T-helper 9 cell (primary cell): Measurements from ENCODE around the gene H3-3A.
"Not testable (repeated sequence)": the region's sequence is repeated elsewhere in the genome, so short reads cannot be mapped to it uniquely, and the experiment has no call there.

Experiments used
- DNase-seq: peaks from one replicate; pipeline ENCODE4 v3.0.0-alpha.2; 2020

Gene H3-3A

GRCh38 chr1:226086776-226087175 lies 24.3 kb downstream of the H3-3A start:
- DNase-seq, result no peak

DNA sequence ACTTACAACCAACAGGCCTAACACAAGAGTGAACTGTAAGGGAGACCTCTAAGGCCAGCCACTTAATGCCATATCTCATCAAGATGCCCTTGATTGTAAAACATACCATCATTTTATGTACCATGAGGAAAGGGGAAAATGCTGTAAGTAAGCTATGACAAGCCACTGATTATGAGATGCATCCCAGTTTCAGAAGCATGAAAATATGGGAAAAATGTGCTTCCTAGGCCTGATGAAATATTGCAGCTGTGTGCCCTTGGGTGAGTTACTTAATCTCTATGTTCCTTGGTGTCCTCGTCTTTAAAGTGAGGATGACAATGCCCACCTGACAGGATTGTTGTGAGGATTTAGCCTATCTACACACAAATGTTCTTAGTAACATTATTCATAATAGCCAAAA lies 28.9 kb downstream of the H3-3A start:
- DNase-seq, result no peak

DNA sequence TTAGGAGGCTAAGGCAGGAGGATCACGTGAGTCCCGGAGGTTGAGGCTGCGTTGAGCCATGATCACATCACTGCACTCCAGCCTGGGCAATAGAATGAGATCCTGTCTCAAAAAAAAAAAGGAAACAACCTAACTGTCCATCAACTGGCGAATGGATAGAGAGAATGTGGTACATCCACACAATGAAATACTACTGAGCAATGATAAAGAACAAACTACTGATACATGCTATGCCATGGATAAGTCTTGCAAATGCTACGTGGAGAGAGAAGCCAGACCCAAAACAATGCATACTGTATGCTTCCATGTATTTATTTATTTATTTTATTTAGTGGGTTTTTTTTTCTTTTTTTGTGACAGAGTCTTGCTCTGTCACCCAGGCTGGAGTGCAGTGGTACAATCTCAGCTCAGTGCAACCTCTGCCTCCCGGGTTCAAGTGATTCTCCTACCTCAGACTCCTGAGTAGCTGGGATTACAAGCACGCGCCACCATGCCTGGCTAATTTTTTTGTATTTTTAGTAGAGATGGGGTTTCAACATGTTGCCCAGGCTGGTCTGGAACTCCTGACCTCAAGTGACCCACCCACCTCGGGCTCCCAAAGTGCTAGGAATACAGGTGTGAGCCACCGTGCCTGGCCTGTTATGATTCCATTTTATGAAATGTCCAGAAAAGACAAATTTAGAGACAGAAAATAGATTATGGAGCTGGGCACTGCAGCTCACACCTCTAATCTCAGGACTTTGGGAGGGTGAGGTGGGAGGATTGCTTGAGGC lies 29.7 kb downstream of the H3-3A start:
- not testable (repeated sequence) for DNase-seq

DNA sequence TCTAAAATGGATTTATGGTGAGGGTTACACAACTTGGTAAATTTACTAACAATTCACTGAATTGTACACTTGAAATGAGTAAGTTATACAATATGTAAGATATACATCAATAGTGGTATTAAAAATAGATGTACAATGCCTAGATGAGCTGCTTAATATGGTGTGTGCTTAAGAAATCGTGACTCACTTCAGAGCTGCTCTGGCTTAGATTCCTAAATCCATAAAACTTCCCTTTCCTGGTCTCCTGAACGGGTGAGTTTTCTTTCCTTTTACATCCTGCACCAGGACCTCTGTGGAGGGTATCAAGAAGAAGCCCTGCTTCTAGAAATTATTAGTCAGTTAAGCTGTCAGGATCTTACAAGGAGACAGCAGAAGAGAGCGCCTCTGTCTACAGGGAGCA lies 30.4 kb downstream of the H3-3A start:
- no peak for DNase-seq

GRCh38 chr1:226093621-226094020 lies 31.1 kb downstream of the H3-3A start:
- DNase-seq, result no peak

- no peak for DNase-seq
These were observed 31.9 kb downstream of the H3-3A start for GRCh38 chr1:226094451-226094850.

GRCh38 chr1:226095286-226095685 lies 32.8 kb downstream of the H3-3A start:
- DNase-seq, result no peak

DNA sequence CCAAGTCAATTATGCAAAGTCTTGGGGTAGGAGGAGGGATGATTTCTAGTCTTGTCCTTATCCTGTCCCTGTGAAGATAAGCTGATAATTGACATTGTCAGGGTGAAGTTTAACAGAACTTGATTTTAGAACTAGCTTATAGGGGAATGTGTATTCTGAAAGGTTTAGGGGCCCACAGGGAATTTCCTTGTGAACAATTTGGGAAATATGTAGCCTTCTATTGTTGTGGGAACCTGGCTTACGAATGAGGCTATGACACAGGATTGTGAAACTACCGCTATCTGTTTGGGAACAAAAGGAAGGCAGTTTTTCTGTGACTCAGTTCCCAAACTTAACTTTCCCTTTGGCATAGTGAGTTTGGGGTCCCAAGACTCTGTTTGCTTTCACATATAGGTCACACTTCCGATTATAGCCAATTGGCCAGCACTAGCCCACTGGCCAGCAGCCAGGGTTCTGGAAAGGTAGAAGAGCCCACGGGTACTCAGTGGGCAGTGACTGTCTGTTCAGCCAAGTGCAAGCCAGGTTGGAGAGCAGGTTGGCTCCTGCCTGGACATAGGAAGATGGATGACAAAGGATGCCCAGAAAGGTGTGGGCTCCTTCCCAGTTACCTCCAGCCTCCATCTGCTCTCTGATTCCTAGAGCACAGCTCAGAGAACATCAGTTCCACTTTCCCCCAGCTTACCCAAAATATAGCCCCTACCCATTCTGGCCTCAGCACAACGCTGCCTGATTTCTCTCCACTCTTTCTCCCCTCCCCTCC lies 35.5 kb downstream of the H3-3A start:
- DNase-seq, result no peak

DNA sequence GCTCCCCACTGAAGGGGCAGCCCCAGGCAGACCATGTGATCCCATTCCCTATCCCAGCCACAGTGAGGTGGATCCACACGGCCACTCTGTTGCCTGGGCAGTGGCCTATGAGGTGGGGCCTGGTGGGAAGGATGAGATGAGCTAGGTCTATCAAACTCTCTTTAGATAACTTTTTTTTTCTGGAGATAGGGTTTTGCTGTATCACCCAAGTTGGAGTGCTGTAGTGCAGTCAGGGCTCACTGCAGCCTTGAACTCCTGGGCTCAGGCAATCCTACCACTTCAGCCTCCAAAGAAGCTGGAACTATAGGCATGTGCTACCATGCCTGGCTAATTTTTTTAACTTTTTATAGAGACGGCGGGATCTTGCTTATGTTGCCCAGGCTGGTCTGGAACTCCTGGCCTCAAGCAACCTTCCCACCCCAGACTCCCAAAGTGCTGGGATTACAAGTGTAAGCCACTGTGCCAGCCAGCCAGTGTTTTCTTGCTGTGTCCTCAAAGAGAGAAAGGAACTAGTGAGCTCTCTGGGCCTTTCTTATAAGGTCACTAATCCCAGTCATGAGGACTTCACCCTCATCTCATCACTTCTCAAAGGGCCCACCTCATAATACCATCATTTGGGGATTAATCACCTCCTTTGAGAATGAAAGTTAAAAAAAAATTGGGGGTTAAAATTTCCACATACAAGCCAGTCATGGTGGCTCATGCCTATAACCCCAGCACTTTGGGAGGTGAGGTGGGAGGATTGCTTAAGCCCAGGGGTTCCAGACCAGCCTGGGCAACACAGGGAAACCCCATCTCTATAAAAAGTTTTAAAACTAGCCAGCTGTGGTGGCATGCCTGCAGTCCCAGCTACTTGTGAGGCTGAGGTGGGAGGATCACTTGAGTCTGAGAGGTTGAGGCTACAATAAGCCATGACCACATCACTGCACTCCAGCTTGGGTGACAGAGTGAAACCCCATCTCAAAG lies 36.6 kb downstream of the H3-3A start:
- DNase-seq, result no peak

DNA sequence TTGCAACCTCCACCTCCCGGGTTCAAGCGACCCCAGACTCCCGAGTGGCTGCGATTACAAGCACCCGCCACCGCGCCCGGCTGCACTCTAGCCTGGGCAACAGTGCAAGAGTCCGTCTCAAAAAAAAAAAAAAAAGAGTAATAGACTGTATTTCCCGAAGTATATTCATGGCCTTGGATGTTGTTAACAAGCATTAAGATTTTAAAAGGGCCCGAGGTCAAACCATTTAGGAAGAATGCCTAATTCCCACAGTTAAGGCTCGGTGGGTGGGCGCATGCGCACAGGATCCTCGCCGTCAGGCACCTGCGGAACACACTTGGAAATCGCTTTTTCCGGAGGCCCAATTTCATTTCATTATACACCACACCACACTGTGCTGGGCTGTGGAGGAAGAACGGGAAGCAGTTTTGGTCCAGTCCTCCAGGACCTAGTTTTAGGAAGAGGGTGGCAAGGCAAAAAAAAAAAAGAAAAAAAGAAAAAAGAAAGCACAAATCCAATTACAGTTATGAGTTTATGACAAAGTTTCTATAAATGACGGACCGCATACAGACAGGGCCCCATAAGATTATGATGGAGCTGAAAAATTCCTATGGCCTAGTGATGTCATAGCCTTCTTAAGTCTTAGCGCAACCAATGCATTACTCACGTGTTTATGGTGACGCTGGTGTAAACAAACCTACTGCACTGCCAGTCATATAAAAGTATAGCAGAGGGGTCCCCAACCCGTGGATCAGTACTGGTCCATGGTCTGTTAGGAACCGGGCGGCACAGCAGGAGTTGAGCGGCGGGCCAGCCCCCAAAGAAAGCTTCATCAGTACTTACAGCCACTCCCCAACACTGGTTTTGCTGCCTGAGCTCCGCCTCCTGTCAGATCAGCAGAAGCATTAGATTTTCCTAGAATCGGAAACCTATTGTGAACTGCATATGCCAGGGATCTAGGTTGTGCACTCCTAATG lies 38.2 kb downstream of the H3-3A start:
- DNase-seq, result no peak

GRCh38 chr1:226104671-226105121 lies 42.2 kb downstream of the H3-3A start:
- DNase-seq, result no peak

DNA sequence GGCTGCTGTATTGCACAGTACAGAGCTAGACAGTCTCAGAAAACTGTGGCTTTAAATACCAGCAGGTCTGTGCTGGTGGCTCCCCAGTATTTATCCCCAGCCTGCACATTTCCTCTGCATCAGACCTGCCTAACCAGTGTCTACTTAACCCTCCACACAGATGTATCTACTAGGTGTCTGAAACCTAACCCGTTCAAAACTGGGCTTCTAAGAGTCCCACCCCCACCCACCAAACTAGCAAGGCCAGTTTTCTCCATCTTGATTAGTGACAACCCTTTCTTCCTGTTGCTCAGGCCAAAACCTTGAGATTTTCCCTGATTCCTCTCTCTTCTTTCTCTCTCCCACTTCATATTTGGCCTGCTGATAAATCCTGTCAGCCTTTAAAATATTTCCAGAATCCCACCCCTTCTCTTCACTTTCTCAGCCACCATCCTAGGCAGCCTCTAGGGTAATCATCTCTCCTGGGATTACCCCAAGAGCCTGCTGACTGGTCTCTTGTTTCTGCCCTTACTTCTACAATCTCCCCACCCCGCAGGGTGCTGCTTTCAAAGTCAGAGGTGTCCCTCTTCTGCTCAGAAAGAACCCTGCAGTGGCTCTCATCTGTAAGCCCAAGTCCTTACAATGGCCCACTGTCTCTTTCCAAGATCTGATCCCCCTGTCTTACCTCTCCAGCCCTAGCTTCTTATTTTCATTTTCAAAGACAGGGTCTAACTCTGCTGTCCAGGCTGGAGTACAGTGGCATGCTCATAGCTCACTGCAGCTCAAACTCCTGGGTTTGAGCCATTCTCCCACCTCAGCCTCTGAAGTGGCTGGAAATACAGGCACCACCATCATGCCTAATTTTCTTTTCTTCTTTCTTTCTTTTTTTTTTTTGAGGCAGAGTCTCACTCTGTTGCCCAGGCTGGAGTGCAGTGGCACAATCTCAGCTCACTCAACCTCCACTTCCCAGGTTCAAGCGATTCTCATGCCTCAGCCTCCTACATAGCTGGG lies 45.2 kb downstream of the H3-3A start:
- no peak for DNase-seq

DNA sequence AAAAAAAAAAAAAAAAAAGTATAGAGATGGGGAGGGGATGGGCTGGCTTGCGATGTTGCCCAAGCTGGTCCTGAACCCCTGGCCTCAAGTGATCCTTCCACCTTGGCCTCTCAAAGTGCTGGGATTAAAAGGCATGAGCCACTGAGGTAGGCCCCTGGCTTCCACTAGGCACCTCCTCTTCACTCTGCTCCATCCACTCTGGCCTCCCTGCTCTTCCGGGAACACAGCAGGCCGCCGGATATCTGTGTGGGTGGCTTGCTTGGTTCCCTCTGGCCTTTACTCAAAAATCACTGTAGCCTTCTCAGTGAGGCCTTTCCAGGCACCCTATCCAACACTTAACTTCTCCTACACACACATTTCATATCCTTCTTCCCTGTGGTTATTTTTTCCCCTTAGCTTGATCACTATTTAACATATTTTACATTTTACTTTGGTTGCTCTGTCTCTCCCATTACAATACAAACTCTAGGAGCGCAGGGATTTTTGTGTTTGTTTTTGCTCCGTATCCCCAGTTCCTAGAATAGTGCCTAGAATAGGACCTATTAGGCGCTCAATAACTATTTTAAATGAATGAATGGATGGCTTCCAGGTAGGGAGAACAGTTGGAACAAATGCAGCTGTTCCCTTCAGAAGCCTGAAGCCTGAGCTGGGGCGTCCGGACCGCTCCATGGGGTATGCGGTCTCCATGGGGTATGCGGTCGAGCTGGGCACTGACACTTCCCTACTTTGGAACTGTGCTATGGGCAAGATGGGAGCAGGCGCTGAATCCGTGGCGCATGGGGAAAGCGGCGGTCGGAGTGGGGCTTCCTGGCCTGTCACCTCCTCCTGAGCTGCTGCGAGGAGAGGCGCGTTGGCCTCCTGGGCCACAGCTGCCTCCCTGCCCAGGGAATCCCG lies 46.7 kb downstream of the H3-3A start:
- no peak for DNase-seq

GRCh38 chr1:226109829-226110248 lies 47.3 kb downstream of the H3-3A start:
- peak; percentile 63 for DNase-seq

GRCh38 chr1:226110249-226111097 lies 48.0 kb downstream of the H3-3A start:
- DNase-seq, result peak; percentile 45

- DNase-seq, result no peak
These were observed 48.8 kb downstream of the H3-3A start for GRCh38 chr1:226111098-226111882.

- DNase-seq, result no peak
These were observed 49.4 kb downstream of the H3-3A start for GRCh38 chr1:226111883-226112261.

GRCh38 chr1:226112626-226113025 lies 50.1 kb downstream of the H3-3A start:
- no peak for DNase-seq
